ENCODE results near the gene SMC2.

SMC2 gene

DNA sequence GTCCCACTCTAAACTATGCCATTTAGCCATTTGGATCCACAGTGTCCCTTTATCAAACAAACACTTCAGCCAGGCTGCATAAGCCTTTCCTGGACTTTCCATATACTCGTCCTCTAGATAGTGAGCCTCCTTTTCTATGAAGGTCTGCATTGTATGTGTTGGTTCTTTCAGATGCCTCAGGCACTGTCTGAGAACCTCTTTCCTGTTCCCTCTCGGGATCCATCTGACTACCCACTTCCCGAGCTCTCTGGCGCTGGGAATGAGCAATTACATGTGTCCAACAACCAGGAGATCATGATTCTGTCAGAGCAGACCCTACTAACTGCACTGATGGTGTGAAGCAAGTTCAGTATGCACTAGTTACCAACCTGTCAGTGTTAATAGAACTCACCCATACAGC lies 14.2 kb downstream of the SMC2 start:
- DNase-seq: no peak

DNA sequence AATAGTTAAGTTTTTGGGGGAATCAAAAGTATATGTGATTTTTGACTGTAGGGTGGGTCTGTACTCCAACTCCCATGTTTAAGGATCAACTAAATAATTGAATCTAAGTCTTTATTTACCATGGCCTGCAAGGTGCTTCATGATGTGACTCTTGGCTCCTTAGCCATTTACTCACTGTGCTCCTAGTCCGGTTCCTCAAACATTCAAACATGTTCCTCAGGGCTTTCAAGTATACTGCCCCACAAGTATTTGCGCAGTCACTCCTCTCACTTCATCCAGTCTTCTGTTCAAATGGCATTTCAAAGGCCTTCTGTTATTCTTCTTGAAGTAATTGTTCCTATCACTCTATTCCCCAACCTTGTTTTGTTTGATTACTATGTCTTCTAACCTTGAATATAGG lies 16.4 kb downstream of the SMC2 start:
- DNase-seq: no peak

DNA sequence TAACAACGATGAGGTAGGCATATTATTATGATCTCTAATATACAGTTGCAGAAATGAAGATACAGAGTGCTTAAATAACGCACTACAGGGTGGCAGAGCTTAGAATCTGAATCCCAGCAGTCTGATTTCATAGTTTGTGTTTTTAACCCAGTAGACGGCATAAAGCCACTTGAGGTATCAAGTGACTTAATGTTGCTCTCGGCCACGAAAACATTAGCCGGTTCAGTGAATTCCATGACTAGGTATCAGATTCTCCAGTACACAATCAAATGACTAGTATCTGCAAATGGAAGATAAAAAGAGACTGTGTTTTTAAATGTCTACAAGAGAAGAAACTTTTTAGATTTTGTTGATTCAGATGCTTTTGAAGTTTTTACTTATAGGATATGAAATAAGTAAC lies 24.8 kb downstream of the SMC2 start:
- no peak for DNase-seq

DNA sequence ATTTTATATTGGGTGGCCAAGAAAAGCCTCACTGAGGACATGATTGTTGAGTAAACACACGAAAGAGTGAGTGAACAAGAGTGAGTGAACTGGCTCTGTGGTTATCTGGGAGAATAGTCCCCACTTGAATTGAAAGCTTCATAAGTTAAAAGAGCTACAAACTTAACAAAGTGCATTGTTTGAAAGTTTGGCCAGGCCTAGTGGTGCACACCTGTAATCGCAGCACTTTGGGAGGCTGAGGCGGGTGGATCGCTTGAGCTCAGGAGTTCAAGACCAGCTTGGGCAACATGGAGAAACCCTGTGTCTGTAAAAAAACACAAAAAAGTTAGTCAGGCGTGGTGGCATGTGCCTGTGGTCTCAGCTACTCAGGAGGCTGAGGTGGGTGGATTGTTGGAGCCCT lies 26.9 kb downstream of the SMC2 start:
- no peak for DNase-seq

DNA sequence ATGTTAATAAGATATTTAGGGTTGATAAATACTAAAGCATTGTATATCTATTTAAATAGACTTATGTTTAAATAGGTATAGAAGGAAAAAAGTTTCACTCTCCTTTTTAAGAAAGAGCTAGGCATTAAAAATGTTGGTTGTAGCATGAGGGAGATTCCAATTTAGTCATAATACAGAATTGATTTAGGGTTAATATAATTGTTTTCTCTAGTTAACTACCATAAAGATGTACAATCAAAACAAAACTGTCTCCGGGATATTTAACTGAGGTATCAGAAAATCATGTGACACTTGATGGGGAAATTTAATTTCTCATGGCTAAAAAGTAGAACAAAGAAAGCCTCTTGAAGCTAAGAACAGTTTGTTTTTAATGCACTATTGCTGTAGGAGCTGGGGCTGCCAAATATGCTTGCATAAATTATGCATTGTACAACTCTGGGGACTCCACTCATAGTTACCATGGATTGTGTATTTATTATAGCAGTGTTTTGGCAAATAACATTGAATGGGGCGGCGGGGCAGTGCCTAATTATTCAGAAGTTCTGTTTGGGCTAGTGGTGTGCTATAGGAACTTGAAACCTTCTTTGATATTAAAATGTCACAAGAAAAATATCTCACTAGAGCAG lies 44.2 kb downstream of the SMC2 start:
- DNase-seq: no peak

DNA sequence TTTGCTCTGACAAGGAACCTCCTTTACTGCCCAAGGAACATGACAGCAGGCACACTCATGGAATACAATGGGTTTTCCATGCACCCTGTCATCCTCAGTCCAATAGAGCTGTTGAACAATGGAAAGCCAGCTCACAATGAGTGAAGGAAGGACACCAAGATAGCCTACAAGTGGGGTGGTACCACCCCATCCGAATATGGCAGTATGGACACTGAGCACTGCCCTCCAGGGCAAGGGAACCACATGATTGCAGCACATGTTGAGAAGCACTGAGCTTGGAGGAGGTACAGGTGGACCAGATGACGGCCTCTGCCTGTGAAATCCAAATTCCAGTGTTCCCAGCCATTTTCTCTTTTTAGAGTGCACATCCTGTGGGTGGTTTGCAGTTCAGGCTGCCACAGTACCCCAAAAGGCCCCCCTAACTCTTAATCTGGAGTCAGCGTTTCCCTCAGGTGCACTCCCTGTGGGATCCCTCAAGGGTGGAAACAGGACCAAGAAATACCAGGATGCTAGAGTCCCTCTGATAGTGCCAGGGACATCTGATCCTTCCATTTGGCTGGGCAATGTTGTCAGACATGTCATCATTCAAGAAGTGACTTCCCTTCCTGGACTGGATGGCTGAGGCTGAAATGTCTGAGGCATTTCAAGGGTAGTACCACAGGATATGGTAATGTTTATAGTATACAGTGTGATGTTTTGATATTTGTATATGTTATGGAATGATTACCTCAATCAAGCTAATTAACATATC lies 48.9 kb downstream of the SMC2 start:
- no peak for DNase-seq

DNA sequence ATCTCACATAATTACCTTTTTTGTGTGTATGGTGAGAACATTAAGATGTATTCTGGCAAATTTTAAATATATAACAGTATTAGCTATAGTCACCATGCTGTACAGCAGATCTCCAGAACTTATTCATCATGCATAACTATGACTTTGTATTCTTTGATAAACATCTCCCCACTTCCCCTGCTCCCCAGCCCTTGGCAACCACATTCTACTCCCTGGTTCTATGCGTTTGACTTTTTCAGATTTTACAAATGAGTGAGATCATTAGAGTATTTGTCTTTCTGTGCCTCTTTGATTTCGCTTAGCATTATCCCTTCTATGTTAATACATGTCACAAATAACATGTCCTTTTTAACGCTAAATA lies 49.4 kb downstream of the SMC2 start:
- DNase-seq: no peak

DNA sequence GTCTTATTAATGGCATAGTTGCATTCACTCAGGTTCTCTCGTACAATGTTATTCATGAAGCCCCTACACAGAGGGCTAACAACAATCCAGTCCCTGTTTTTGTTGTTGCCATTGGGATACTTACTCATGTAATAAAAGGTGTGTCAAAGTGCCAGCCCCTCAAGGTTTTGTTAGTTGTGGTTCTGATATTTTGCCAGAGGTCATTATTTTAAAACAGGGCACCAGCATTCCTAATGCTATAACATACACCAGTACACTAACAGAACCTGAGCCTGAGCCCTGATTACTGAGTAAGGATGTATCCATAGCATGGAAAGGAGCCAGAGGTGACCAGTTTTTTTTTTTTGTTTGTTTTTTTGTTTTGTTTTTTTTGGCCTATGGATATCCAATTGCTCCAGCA lies 50.2 kb downstream of the SMC2 start:
- DNase-seq: no peak

DNA sequence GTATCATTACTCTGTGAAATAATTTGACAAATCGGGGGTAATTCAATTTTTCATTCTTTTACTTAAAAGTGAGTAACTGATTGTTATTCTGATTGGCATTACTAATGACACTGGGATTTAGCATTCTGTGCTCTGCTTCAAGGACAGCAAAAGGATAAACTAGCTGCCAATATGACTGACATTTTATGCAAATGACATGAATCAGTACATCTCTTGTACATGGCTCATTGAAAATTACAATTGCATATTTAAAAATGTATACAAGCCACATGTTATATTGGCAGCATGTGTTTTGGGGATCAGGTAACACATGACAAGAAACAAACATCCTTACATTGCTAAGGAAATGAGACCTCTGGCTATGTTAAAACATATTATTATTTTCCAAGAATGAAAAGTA lies 79.0 kb downstream of the SMC2 start:
- DNase-seq: no peak

DNA sequence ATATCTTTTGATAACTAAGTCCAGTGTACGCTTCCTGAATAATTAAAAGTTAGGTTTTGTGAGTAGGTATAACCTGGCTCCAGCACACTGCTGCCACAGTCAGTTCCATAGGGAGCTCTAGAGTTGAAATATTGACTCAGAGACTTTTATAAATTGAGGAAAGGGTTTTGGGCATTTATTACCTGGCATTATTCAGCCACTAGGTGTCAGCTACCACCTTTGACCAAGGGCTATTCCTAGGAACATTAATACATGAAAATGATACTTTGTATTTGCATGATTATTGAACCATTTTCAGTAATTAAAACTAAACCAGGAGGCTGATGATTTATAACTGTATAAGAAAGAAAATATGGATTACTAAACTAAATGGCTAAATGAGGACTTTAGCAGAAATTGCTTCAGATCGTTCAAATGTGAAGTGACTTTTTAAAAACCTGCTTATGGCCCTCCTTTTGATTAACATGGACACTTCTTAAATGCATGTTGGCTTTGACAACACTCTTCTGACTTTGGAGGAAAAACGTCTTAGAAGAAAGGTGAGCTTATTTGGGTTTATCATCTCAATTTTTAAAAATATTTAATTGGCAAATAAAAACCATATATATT lies 83.0 kb downstream of the SMC2 start:
- no peak for DNase-seq

DNA sequence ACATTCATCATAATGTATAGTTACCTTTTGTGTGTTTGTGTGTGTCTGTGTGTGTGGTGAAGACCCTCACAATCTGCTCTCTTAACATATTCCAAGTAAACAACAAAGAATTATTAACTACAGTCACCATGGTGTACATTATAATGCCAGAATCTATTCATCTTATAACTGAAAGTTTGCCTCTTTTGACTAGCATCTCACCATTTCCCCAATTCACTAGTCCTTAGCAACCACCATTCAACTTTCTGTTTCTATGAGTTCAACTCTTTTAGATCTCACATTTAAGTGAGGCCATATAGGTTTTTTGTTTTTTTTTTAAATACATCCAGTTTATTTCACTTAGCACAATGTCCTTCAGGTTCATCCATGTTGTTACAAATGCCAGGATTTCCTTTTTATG lies 83.6 kb downstream of the SMC2 start:
- DNase-seq: no peak
